OCI-LY1 (cell line): ENCODE data around the gene TPM2.

Source experiments
- H2AFZ ChIP-seq: fragments of 200-600 bp; sonication (generic), shearing (Covaris generic); 2 replicates; pipeline ENCODE4 v1.6.0; 2014; ENCODE audit warnings: antibody characterized with exemption, mild to moderate bottlenecking, low read length
- H3F3A ChIP-seq: fragments of 200-600 bp; sonication (generic), shearing (Covaris generic); 2 replicates; pipeline ENCODE4 v1.6.0; 2014; ENCODE audit warnings: mild to moderate bottlenecking, antibody characterized with exemption, low read length, moderate library complexity; ENCODE audit not compliant: insufficient read depth
- H3K27ac ChIP-seq: fragments of 200-600 bp; sonication (generic); 2 replicates; pipeline ENCODE4 v1.5.1; 2014; ENCODE audit warnings: low read length, mixed run types, mild to moderate bottlenecking, low read depth; ENCODE audit not compliant: poor library complexity, severe bottlenecking
- H3K27me3 ChIP-seq: fragments of 200-600 bp; sonication (generic); 2 replicates; pipeline ENCODE4 v1.6.0; 2014; ENCODE audit warnings: antibody characterized with exemption, mild to moderate bottlenecking, low read length, moderate library complexity; ENCODE audit not compliant: insufficient read depth
- H3K36me3 ChIP-seq: fragments of 200-600 bp; sonication (generic); 2 replicates; pipeline ENCODE4 v1.6.1; 2014; ENCODE audit warnings: mild to moderate bottlenecking, antibody characterized with exemption, low read length, moderate library complexity, mixed read lengths; ENCODE audit not compliant: insufficient read depth
- H3K4me1 ChIP-seq: fragments of 200-600 bp; sonication (generic); 2 replicates; pipeline ENCODE4 v1.5.1; 2014; ENCODE audit warnings: mild to moderate bottlenecking, low read length, moderate library complexity; ENCODE audit not compliant: insufficient read depth, severe bottlenecking
- H3K4me2 ChIP-seq: fragments of 200-600 bp; sonication (generic), shearing (Covaris generic); 2 replicates; pipeline ENCODE4 v1.6.1; 2014; ENCODE audit warnings: low read length
- H3K4me3 ChIP-seq: fragments of 200-600 bp; sonication (generic); 2 replicates; pipeline ENCODE4 v1.5.1; 2014; ENCODE audit warnings: low read length, low read depth, mild to moderate bottlenecking, mixed read lengths; ENCODE audit not compliant: poor library complexity, severe bottlenecking
- H3K79me2 ChIP-seq: fragments of 200-600 bp; shearing (Covaris generic); 2 replicates; pipeline ENCODE4 v1.6.1; 2016; ENCODE audit warnings: mixed run types, low read length, mixed read lengths; ENCODE audit not compliant: insufficient read depth
- H3K9ac ChIP-seq: fragments of 200-600 bp; sonication (generic), shearing (Covaris generic); 2 replicates; pipeline ENCODE4 v1.6.1; 2014; ENCODE audit warnings: mild to moderate bottlenecking, low read length, mixed read lengths
- H3K9me2 ChIP-seq: fragments of 200-600 bp; sonication (generic), shearing (Covaris generic); 2 replicates; pipeline ENCODE4 v1.6.1; 2014; ENCODE audit warnings: low read depth, mild to moderate bottlenecking, low read length, mixed read lengths
- H3K9me3 ChIP-seq: fragments of 200-600 bp; shearing (Covaris generic); 2 replicates; pipeline ENCODE4 v1.6.1; 2014; ENCODE audit warnings: low read length, mixed read lengths
- H4K20me1 ChIP-seq: fragments of 200-600 bp; sonication (generic), shearing (Covaris generic); 2 replicates; pipeline ENCODE4 v1.6.0; 2016; ENCODE audit warnings: mild to moderate bottlenecking, low read length; ENCODE audit not compliant: insufficient read depth
- EZH2 ChIP-seq: fragments of 200-600 bp; sonication (generic), shearing (Covaris generic); IDR thresholded peaks from 2 replicates; pipeline ENCODE4 v1.8.0; 2017; ENCODE audit warnings: borderline replicate concordance, mixed run types, mild to moderate bottlenecking, antibody characterized with exemption, low read length, moderate library complexity, mixed read lengths
- TF ChIP-seq, protein P1 (sequence below): fragments of 200-600 bp; sonication (generic), shearing (Covaris generic); IDR thresholded peaks from 2 replicates; pipeline ENCODE4 v1.5.1; 2017; ENCODE audit warnings: mild to moderate bottlenecking, antibody characterized with exemption, low read length, moderate library complexity, mixed read lengths

TPM2 gene

DNA sequence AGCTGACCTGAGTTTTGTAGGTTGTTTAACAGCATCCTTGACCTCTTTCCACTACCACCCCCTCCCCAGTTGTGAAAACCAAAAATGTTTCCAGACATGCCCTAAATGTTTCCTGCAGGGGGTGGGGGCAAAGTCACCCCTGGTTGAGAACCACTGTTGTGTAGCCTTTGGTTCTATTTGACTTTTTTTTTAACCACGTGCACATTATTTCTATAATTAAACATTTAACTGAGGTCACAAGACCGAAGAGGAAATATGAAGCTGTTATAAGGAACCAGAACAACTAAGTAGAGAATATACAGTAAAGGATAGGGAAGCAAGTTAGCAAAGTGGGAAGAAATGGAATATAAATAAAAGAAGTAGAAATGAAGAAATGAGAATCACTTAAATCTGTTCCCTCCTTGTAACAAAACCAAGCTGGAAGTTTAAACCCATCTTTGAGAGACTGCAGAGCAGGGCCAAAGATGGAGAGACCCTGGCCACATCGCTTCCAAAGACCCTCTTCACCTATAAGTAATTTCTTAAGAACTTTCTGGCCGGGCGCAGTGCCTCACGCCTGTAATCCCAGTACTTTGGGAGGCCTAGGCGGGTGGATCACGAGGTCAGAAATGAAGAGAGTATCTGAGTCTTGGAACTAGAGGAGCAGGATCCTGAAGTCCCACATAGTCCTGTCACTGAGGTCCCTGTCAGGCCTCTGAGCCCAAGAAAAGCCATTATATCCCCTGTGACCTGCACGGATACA lies 53.4 kb downstream of the TPM2 start:
- no peak for TF ChIP-seq EZH2
- TF ChIP-seq, protein P1, sequence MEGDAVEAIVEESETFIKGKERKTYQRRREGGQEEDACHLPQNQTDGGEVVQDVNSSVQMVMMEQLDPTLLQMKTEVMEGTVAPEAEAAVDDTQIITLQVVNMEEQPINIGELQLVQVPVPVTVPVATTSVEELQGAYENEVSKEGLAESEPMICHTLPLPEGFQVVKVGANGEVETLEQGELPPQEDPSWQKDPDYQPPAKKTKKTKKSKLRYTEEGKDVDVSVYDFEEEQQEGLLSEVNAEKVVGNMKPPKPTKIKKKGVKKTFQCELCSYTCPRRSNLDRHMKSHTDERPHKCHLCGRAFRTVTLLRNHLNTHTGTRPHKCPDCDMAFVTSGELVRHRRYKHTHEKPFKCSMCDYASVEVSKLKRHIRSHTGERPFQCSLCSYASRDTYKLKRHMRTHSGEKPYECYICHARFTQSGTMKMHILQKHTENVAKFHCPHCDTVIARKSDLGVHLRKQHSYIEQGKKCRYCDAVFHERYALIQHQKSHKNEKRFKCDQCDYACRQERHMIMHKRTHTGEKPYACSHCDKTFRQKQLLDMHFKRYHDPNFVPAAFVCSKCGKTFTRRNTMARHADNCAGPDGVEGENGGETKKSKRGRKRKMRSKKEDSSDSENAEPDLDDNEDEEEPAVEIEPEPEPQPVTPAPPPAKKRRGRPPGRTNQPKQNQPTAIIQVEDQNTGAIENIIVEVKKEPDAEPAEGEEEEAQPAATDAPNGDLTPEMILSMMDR, result no peak
- Histone ChIP-seq H3K4me2 (peak overlapping the region; percentile 48), H3K9ac (peak overlapping the region; percentile 59), H3K9me3 (no peaks in the 10 kb centered on the region), H4K20me1 (no peaks in the 10 kb centered on the region), H3K36me3 (peaks cover 14% of the 10 kb centered on the region), H3K4me1 (peaks cover 63% of the 10 kb centered on the region), H3K27ac (peak overlapping the region; percentile 93), H3K9me2 (no peaks in the 10 kb centered on the region), H2AFZ (no peak overlapping the region), H3K4me3 (no peak overlapping the region), H3K79me2 (no peaks in the 10 kb centered on the region), H3K27me3 (no peaks in the 10 kb centered on the region), H3F3A (peaks cover 18% of the 10 kb centered on the region)

DNA sequence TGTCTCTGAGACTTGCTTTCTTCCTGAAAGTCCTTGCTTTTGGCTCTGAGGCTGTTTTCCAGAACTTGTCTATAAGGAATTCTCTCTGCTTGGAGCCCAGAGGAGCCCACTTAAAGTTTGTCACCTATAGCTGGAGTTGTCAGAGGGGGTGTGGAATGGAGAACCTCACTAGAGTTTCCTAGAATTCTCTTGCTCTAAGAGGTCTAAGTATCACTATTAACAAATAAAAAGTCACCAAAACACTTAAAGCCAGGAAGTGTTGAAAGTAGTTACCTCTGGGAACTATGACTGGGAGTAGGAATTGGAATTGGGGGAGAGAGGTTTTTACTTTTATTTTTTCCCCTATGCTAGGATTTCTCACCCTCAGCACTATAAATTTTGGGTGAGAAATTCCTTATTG lies 54.0 kb downstream of the TPM2 start:
- Histone ChIP-seq H3K79me2 (no peaks in the 10 kb centered on the region), H3K27me3 (no peaks in the 10 kb centered on the region), H3F3A (peaks cover 18% of the 10 kb centered on the region), H3K4me2 (peak overlapping the region; percentile 48), H2AFZ (no peak overlapping the region), H3K4me3 (no peak overlapping the region), H3K36me3 (peaks cover 9% of the 10 kb centered on the region), H3K4me1 (peaks cover 63% of the 10 kb centered on the region), H4K20me1 (no peaks in the 10 kb centered on the region), H3K9ac (peak overlapping the region; percentile 45), H3K9me2 (no peaks in the 10 kb centered on the region), H3K9me3 (no peaks in the 10 kb centered on the region), H3K27ac (peak overlapping the region; percentile 93)
- TF ChIP-seq, protein P1, result no peak
- TF ChIP-seq EZH2, result no peak
